Esophagus muscularis mucosa (tissue), 4 donors: Measurements from ENCODE around the gene GP2.

Source experiments
- CTCF ChIP-seq, 3 experiments: fragments of 200-600 bp in 2 of 3; fragments of 450-650 bp in 1 of 3; sonication (generic) in 2 of 3; IDR thresholded peaks; one replicate each; pipeline ENCODE4 v1.5.1; 2017 to 2019; ENCODE audit warnings: antibody characterized with exemption in 3 of 3, mild to moderate bottlenecking in 2 of 3, moderate library complexity in 1 of 3
- EP300 ChIP-seq: sonication (generic); formaldehyde crosslinking; IDR thresholded peaks from one replicate; pipeline ENCODE4 v1.6.1; 2017; ENCODE audit warnings: antibody characterized with exemption
- POLR2A ChIP-seq: fragments of 450-650 bp; IDR thresholded peaks from one replicate; pipeline ENCODE4 v1.6.1; 2017; ENCODE audit warnings: antibody characterized with exemption, moderate library complexity, mild to moderate bottlenecking, low read depth
- POLR2AphosphoS5 ChIP-seq, 2 donors: sonication (generic); formaldehyde crosslinking; IDR thresholded peaks; one replicate each; pipeline ENCODE4 v1.6.1; 2017; ENCODE audit warnings: antibody characterized with exemption in 2 of 2

- TF ChIP-seq POLR2AphosphoS5 (IDR thresholded peaks at IDR 0.05) (no peak), CTCF (IDR thresholded peaks at IDR 0.05) (no peak), EP300 (no peak), POLR2A (no peak)
Measured at GRCh38 chr16:20321671-20322070, 5.6 kb downstream of the GP2 start.
